ENCODE data around the gene OR10H5.
A peak's percentile ranks its signal among the peaks of the same experiment; 100 is the strongest.
"Not testable (repeated sequence)": the region's sequence is repeated elsewhere in the genome, so short reads cannot be mapped to it uniquely, and the experiment has no call there.

OR10H5 gene

GRCh38 chr19:15810335-15810734 is 22.9 kb downstream of the OR10H5 start:
- H3K9me3 ChIP-seq (ENCODE audit: control insufficient read depth, low read length), result no peaks in the 10 kb centered on the region
- no peaks in the 10 kb centered on the region for H3K27me3 ChIP-seq (replicated peaks; ENCODE audit: control insufficient read depth, insufficient read depth, low read length, poor library complexity, severe bottlenecking)
- no peak overlapping the region for H3K4me3 ChIP-seq (ENCODE audit: insufficient read depth, low read depth, low read length, poor library complexity, severe bottlenecking)
- H3K4me1 ChIP-seq (ENCODE audit: control insufficient read depth, insufficient read depth, low read length, poor library complexity, severe bottlenecking), result no peaks in the 10 kb centered on the region
- no peak overlapping the region for H3K27ac ChIP-seq (ENCODE audit: insufficient read depth, low read length, poor library complexity, severe bottlenecking)
- DNase-seq, result no peak
- no peaks in the 10 kb centered on the region for H3K36me3 ChIP-seq (ENCODE audit: control insufficient read depth, insufficient read depth, low read length)

DNA sequence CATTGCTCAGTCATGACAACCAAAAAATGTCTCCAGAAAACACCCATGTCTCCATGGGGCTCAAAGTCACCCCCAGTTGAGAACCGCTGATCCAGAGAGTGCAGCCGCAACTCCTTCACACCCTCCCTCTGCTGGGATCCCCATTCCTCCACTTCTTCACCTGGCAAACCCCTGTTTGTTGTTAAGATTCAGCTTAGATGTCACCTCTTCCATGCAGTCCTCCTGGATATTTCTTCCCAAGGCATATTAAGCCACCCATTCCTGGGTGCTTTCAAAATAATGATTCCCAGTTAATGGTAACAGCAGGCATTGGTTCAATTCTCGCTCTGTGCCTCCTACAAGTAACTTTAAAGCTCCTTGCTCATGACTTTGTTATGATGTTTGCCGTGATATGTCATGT is 24.0 kb downstream of the OR10H5 start:
- H3K27ac ChIP-seq (ENCODE audit: insufficient read depth, low read length, poor library complexity, severe bottlenecking), result no peak overlapping the region
- DNase-seq, result no peak
- no peaks in the 10 kb centered on the region for H3K27me3 ChIP-seq (replicated peaks; ENCODE audit: control insufficient read depth, insufficient read depth, low read length, poor library complexity, severe bottlenecking)
- H3K9me3 ChIP-seq (ENCODE audit: control insufficient read depth, low read length), result no peaks in the 10 kb centered on the region
- H3K4me1 ChIP-seq (ENCODE audit: control insufficient read depth, insufficient read depth, low read length, poor library complexity, severe bottlenecking), result no peaks in the 10 kb centered on the region
- no peaks in the 10 kb centered on the region for H3K36me3 ChIP-seq (ENCODE audit: control insufficient read depth, insufficient read depth, low read length)
- H3K4me3 ChIP-seq (ENCODE audit: insufficient read depth, low read depth, low read length, poor library complexity, severe bottlenecking), result no peak overlapping the region

DNA sequence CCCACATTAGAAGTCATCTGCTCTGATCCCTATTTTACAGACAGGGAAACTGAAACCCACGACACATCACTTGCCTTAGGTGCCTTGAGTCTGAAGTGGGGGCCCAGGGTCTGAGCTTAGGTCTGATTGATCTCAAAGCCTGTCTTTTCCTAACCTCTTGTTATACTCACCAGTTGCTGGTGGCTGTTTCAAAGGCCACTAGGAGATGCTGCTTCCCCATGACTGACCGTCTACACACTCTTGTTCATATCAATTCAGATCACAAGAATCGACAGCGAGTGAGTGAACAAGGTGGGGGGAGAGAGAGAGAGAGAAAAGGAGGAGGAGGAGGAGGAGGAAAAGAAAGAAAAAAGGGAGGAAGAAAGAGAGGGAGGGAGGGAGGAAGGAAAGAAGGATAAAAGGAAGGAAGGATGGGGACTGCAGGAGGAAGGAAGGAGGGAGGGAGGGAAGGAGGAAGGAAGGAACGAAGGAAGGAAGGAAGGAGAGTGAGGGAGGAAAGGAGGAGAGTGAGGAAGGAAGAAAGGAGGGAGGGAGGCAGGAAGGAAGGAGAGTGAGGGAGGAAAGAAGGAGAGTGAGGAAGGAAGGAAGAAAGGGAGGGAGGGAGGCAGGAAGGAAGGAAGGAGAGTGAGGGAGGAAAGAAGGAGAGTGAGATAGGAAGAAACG is 24.7 kb downstream of the OR10H5 start:
- DNase-seq, result peak; percentile 4 to 34 (median 25)
- Histone ChIP-seq H3K4me3 (ENCODE audit: insufficient read depth, low read depth, low read length, poor library complexity, severe bottlenecking) (no peak overlapping the region), H3K9me3 (ENCODE audit: control insufficient read depth, low read length) (no peaks in the 10 kb centered on the region), H3K4me1 (ENCODE audit: control insufficient read depth, insufficient read depth, low read length, poor library complexity, severe bottlenecking) (no peaks in the 10 kb centered on the region), H3K27me3 (replicated peaks; ENCODE audit: control insufficient read depth, insufficient read depth, low read length, poor library complexity, severe bottlenecking) (no peaks in the 10 kb centered on the region), H3K36me3 (ENCODE audit: control insufficient read depth, insufficient read depth, low read length) (no peaks in the 10 kb centered on the region), H3K27ac (ENCODE audit: insufficient read depth, low read length, poor library complexity, severe bottlenecking) (no peak overlapping the region)

DNA sequence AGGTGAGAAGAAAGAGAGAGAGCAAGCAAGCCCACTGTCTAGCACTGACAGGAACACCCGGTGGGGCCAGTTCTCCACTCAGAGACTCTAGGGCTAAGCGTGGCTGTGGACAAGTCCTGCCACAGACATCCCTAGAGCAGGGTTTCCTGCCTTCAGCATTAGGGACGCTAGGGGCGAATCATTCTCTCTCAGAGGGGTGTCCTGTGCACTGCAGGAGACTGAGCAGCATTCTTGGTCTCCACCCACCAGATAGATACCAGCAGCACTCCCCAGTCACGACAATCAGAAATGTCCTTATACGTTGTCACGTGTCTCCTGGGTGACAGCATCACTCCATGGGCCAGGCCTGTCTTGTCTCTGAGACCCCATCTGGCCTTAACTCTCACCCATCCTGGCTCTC is 26.5 kb downstream of the OR10H5 start:
- Histone ChIP-seq H3K36me3 (ENCODE audit: control insufficient read depth, insufficient read depth, low read length) (no peaks in the 10 kb centered on the region), H3K9me3 (ENCODE audit: control insufficient read depth, low read length) (no peaks in the 10 kb centered on the region), H3K4me1 (ENCODE audit: control insufficient read depth, insufficient read depth, low read length, poor library complexity, severe bottlenecking) (no peaks in the 10 kb centered on the region), H3K27ac (ENCODE audit: insufficient read depth, low read length, poor library complexity, severe bottlenecking) (no peak overlapping the region), H3K27me3 (replicated peaks; ENCODE audit: control insufficient read depth, insufficient read depth, low read length, poor library complexity, severe bottlenecking) (no peaks in the 10 kb centered on the region), H3K4me3 (ENCODE audit: insufficient read depth, low read depth, low read length, poor library complexity, severe bottlenecking) (no peak overlapping the region)
- DNase-seq, result no peak

GRCh38 chr19:15815306-15815705 is 27.8 kb downstream of the OR10H5 start, which contains the start of gene OR10H1:
Gene OR10H1 (minus strand): TSS chr19:15815664. CDS start chr19:15808037, 7,627 bp downstream.
- Histone ChIP-seq H3K27ac (ENCODE audit: insufficient read depth, low read length, poor library complexity, severe bottlenecking) (no peak within 1 kb of the TSS), H3K4me1 (ENCODE audit: control insufficient read depth, insufficient read depth, low read length, poor library complexity, severe bottlenecking) (no peaks in the 10 kb centered on the region), H3K4me3 (ENCODE audit: insufficient read depth, low read depth, low read length, poor library complexity, severe bottlenecking) (no peak within 1 kb of the TSS), H3K27me3 (replicated peaks; ENCODE audit: control insufficient read depth, insufficient read depth, low read length, poor library complexity, severe bottlenecking) (no peaks in the 10 kb centered on the region), H3K36me3 (ENCODE audit: control insufficient read depth, insufficient read depth, low read length) (no peaks in the 10 kb centered on the region), H3K9me3 (ENCODE audit: control insufficient read depth, low read length) (no peaks in the 10 kb centered on the region)
- no peak for DNase-seq

GRCh38 chr19:15820646-15821045 is 33.2 kb downstream of the OR10H5 start:
- Histone ChIP-seq H3K27ac (ENCODE audit: insufficient read depth, low read length, poor library complexity, severe bottlenecking) (no peak overlapping the region), H3K27me3 (replicated peaks; ENCODE audit: control insufficient read depth, insufficient read depth, low read length, poor library complexity, severe bottlenecking) (no peaks in the 10 kb centered on the region), H3K4me1 (ENCODE audit: control insufficient read depth, insufficient read depth, low read length, poor library complexity, severe bottlenecking) (no peaks in the 10 kb centered on the region), H3K9me3 (ENCODE audit: control insufficient read depth, low read length) (no peaks in the 10 kb centered on the region), H3K4me3 (ENCODE audit: insufficient read depth, low read depth, low read length, poor library complexity, severe bottlenecking) (no peak overlapping the region), H3K36me3 (ENCODE audit: control insufficient read depth, insufficient read depth, low read length) (no peaks in the 10 kb centered on the region)
- peak in 1 of 3 donors; percentile 5 for DNase-seq

DNA sequence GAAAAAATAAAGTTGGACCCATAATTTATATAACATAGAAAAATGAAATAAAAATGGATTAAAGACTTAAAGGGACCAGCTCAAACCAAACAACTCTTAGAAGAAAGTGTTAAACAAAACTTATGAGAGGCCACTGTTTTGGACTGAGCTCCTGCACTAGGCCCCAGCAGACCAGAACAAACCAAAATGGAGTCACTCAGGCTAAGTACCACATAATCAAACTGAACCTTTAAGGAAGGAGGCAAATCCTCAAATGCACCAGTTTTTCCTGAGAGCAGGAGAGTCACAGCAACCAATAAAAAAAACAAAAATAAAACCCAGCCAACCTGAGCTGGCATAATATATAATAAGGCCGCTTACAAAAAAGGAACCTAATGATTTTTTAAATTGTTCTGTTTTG is 38.3 kb downstream of the OR10H5 start:
- no peaks in the 10 kb centered on the region for H3K4me1 ChIP-seq (ENCODE audit: control insufficient read depth, insufficient read depth, low read length, poor library complexity, severe bottlenecking)
- no peak overlapping the region for H3K4me3 ChIP-seq (ENCODE audit: insufficient read depth, low read depth, low read length, poor library complexity, severe bottlenecking)
- no peaks in the 10 kb centered on the region for H3K36me3 ChIP-seq (ENCODE audit: control insufficient read depth, insufficient read depth, low read length)
- H3K27ac ChIP-seq (ENCODE audit: insufficient read depth, low read length, poor library complexity, severe bottlenecking), result no peak overlapping the region
- DNase-seq, result no peak
- H3K9me3 ChIP-seq (ENCODE audit: control insufficient read depth, low read length), result no peaks in the 10 kb centered on the region
- H3K27me3 ChIP-seq (replicated peaks; ENCODE audit: control insufficient read depth, insufficient read depth, low read length, poor library complexity, severe bottlenecking), result no peaks in the 10 kb centered on the region

DNA sequence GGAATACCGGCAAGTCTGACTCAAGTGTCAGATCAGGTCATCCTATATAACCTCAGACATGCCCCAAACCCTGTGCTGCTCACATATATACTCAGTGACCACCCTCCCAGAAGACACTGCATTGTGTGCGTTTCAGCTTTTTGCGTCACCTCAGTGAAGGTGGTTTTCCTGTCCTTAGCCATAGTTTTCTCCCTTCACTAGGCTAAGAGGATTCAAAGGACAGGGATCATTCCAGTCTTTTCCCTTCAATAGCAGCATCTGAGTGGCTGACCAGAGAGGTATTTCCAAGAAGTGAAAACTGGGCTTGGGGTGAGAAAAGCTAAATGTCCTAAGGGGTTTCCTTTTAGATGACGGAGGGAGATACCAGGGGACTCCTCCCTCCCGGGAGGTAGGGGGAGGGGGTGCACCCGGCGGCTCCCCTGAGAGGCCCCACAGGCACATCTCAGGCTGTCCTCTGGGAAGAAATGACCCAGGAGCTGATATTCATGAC is 40.7 kb downstream of the OR10H5 start:
- H3K4me3 ChIP-seq (ENCODE audit: insufficient read depth, low read depth, low read length, poor library complexity, severe bottlenecking), result no peak overlapping the region
- no peak for DNase-seq
- H3K4me1 ChIP-seq (ENCODE audit: control insufficient read depth, insufficient read depth, low read length, poor library complexity, severe bottlenecking), result no peaks in the 10 kb centered on the region
- H3K9me3 ChIP-seq (ENCODE audit: control insufficient read depth, low read length), result no peaks in the 10 kb centered on the region
- no peak overlapping the region for H3K27ac ChIP-seq (ENCODE audit: insufficient read depth, low read length, poor library complexity, severe bottlenecking)
- H3K36me3 ChIP-seq (ENCODE audit: control insufficient read depth, insufficient read depth, low read length), result no peaks in the 10 kb centered on the region
- H3K27me3 ChIP-seq (replicated peaks; ENCODE audit: control insufficient read depth, insufficient read depth, low read length, poor library complexity, severe bottlenecking), result no peaks in the 10 kb centered on the region

- H3K4me3 ChIP-seq (ENCODE audit: insufficient read depth, low read depth, low read length, poor library complexity, severe bottlenecking); H3K9me3 ChIP-seq (ENCODE audit: control insufficient read depth, low read length); H3K4me1 ChIP-seq (ENCODE audit: control insufficient read depth, insufficient read depth, low read length, poor library complexity, severe bottlenecking); DNase-seq; H3K27me3 ChIP-seq (replicated peaks; ENCODE audit: control insufficient read depth, insufficient read depth, low read length, poor library complexity, severe bottlenecking); H3K36me3 ChIP-seq (ENCODE audit: control insufficient read depth, insufficient read depth, low read length); H3K27ac ChIP-seq (ENCODE audit: insufficient read depth, low read length, poor library complexity, severe bottlenecking): not testable (repeated sequence)
These were observed 41.3 kb downstream of the OR10H5 start for GRCh38 chr19:15828611-15829305.

DNA sequence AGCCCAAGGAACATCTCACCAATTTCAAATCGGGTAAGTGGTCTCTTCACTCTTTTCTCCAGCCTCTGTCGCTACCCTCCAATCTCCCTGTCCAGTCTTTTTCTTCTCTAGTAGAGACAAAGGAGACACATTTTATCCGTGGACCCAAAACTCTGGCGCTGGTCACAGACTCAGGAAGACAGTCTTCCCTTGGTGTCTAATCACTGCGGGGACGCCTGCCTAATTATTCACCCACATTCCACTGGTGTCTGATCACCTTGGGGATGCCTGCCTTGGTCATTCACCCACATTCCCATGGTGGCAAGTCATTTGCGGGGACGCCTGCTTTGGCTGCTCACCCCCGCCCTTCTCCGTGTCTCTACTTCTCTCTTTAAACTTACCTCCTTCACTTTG is 41.8 kb downstream of the OR10H5 start:
- Histone ChIP-seq H3K4me3 (ENCODE audit: insufficient read depth, low read depth, low read length, poor library complexity, severe bottlenecking) (no peak overlapping the region), H3K27me3 (replicated peaks; ENCODE audit: control insufficient read depth, insufficient read depth, low read length, poor library complexity, severe bottlenecking) (no peaks in the 10 kb centered on the region), H3K9me3 (ENCODE audit: control insufficient read depth, low read length) (no peaks in the 10 kb centered on the region), H3K4me1 (ENCODE audit: control insufficient read depth, insufficient read depth, low read length, poor library complexity, severe bottlenecking) (no peaks in the 10 kb centered on the region), H3K36me3 (ENCODE audit: control insufficient read depth, insufficient read depth, low read length) (no peaks in the 10 kb centered on the region), H3K27ac (ENCODE audit: insufficient read depth, low read length, poor library complexity, severe bottlenecking) (no peak overlapping the region)
- DNase-seq, result no peak
